HG03558 (cell line): ENCODE results near the gene GPR152.

Source experiments
- ATAC-seq: cut with Tn5 transposase; IDR thresholded peaks from one replicate; pipeline ENCODE4 v1.9.1; 2021; ENCODE audit warnings: moderate number of reproducible peaks; ENCODE audit not compliant: unreplicated experiment; ENCODE audit errors: extremely low read depth

GPR152 gene

DNA sequence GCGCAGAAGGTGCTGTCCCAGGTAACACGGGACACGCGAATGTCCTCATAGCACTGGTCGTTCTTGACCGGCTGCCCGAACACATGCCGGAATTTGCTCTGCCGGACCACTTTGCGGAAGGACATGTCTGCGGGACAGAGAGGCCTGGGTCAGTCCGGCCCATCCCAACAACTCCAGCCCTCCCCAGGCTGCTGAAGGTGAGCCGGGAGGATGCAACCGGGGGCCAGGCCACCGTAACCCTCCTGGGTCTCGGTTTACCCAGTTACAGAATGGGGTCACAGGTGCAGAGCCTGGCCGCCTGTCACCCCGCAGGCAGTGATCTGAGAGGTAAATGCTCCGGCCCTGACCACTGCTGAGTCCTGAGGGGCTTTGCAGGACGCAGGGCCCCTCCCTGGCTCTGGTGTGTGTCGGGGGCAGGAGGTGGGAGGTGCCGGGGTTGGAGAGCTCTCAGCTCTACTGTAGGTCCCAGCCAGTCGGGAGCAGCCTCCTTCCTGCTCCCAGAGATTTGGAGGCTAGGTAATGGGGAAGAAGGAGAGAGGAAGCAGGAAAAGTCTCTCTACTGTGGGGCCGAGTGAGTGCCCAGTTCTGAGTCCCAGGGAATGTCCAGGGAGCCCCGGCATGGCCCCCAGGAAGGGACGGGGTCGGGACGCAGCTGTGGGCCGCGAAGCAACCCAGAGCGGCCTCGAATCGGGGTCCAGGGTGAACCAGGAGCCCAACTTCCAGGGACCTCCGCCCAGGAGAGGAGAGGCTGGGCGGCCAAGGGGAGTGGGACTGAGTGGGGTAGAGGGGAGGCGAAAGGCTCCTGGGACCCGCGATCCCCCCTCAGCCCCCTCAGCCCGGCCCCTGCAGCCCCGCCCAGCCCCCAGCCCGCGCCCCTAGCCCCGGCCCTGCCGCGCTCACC is 9.8 kb downstream of the GPR152 start:
- no peak for ATAC-seq

DNA sequence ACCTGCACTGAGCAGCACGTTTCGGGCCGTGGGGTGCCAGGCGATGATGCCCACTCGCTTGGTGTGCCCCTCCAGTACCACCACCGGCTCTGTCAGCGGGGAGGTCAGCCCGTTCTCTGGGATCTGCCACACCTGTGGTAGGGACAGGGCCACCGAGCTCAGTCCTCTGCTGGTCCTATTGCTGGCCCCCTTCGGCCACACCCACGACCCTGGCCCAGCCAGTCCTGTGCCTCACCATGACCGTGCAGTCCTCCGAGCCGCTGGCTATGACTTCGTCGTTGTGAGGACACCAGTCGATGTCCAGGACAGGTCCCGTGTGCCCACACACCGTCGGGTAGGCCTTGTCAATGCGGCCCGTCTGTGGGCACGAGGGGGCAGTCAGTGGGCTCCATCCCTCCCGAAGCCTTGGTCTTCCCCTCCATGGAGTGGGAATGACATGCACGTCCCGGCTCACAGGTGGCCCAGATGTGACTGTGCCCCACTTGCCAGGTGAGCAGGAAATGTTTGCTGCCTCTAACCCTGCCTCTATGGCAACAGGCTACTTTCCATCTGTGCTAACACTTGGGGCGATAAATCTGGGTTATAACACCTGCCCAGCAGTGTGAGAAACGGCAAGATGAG is 10.7 kb downstream of the GPR152 start:
- ATAC-seq, result no peak

GRCh38 chr11:67441098-67441563 is 11.4 kb downstream of the GPR152 start:
- ATAC-seq, result no peak

DNA sequence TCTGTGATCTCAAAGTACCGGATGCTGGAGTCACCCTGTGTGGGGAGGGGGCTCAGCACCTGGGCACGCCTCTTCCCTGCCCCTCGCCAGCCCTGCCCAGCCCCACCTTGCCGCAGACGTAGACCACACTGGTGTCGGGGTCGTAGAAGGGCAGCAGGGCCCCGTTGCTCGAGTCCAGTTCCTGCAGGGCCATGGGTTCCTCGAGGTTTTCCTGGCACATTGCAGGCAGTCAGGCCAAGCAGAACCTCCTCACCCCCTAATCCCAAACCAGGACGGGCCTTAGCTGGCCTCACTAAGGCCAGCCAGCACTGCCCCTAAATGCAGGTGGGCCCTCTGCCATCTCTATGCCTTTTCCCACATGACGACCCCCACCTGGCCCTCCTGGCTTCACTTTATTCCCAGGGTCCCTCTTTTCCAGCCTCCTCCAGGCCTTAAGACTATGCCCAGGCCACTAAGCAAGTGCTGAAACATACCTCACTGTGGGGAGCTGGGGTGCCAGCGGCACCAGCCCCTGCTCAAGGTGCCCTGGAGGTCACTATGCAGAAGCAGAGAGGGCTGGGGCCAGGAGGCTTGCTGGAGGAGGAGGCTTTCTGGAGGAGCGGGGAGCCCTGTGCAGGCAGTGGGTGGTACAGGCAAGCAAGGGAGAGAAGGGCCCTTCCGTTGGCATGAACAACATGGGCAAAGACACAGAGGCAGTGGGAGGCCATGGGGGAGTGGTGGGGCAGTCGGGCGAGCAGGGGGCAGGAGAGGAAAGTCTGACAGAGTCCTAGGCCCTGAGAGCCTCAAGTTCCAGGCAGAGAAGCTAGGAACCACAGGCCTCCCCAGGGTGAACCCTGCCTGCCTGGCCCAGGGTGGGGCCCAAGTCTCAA is 12.1 kb downstream of the GPR152 start:
- ATAC-seq, result no peak

GRCh38 chr11:67439321-67440228 is 13.0 kb downstream of the GPR152 start:
- no peak for ATAC-seq

GRCh38 chr11:67438158-67438902 is 14.2 kb downstream of the GPR152 start:
- no peak for ATAC-seq

GRCh38 chr11:67437809-67438157 is 14.7 kb downstream of the GPR152 start:
- ATAC-seq, result no peak

GRCh38 chr11:67437082-67437808 is 15.3 kb downstream of the GPR152 start, which contains the start of gene PTPRCAP:
Gene PTPRCAP, minus strand, starts transcription at chr11:67437682. Its CDS starts 63 bp downstream, at chr11:67437619.
- ATAC-seq, result no peak

- ATAC-seq, result no peak
Observed at GRCh38 chr11:67436459-67437081, 16.0 kb downstream of the GPR152 start.

GRCh38 chr11:67435727-67436458 is 16.6 kb downstream of the GPR152 start:
- no peak for ATAC-seq

DNA sequence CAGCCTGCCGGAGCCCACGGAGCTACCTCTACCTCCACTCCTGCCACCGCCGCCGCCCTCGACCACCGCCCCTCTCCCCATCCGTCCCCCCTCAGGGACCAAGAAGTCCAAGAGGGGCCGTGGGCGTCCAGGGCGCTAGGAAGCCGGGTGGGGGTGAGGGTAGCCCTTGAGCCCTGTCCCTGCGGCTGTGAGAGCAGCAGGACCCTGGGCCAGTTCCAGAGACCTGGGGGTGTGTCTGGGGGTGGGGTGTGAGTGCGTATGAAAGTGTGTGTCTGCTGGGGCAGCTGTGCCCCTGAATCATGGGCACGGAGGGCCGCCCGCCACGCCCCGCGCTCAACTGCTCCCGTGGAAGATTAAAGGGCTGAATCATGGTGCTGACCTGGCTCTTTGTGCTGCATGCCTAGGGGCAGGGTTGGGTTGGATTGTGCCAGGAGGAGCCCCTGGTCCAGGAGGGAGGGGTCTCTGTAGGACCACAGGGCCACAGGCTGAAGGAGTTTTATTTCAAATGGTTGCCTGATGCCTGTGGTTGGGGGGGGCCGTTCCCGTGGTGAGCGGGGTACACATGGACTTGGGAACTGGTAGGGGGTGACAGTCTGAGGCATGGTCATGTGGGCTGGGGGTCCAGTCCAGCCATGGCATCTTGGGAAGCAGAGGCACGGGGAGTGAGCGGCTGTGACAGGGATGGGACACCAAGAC is 17.4 kb downstream of the GPR152 start:
- no peak for ATAC-seq

GRCh38 chr11:67434395-67434881 is 18.1 kb downstream of the GPR152 start:
- ATAC-seq, result no peak

DNA sequence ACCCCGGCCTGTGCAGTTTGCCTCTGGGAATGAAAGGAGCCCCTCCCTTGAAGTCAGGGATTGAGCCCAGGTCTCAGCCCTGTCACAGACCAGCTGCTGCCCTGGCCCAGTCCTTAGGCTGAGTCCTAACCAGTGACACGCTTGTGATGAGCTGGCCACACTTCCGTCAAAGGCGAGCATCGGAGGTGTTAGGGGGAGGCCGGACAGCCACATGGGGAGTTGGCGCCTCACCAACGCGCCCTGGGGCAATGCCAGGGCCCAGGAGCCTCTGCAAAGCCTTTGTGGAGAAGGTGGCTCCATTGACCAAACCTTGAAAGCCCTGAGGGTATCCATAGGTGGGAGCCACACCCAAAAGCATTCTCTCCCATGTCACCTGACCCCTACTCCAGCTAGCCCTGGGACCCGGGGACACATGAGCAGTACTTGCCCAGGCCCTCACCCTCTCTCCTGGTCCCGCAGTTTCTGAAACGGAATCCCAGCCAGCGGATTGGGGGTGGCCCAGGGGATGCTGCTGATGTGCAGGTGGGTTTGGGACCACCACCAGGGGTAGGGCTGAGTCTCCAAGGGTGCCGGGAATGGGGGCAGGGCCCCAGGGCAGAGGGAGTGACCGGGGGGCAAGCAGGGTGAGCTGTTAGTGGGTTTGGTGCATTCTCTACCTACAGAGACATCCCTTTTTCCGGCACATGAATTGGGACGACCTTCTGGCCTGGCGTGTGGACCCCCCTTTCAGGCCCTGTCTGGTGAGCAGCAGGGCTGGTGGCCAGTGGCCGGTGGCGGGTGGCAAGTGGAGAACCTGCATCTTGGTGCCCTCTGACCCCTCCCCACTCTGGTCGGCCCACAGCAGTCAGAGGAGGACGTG is 18.8 kb downstream of the GPR152 start:
- no peak for ATAC-seq

GRCh38 chr11:67432655-67433349 is 19.7 kb downstream of the GPR152 start:
- ATAC-seq, result no peak
